Ishikawa (cell line): ENCODE results near the gene NACC2.

ENCODE experiments used
- CEBPB ChIP-seq: IDR thresholded peaks from 2 replicates; pipeline ENCODE4 v1.6.1; 2012
- CREB1 ChIP-seq: IDR thresholded peaks from 2 replicates; pipeline ENCODE4 v1.6.1; 2012; ENCODE audit warnings: low read depth
- EGR1 ChIP-seq: IDR thresholded peaks from 2 replicates; pipeline ENCODE4 v1.6.1; 2012
- EP300 ChIP-seq: IDR thresholded peaks from 2 replicates; pipeline ENCODE4 v1.6.1; 2012; ENCODE audit warnings: borderline replicate concordance
- FOXM1 ChIP-seq: IDR thresholded peaks from 2 replicates; pipeline ENCODE4 v1.6.1; 2012; ENCODE audit warnings: low read depth, borderline replicate concordance
- MAX ChIP-seq: IDR thresholded peaks from 2 replicates; pipeline ENCODE4 v1.6.1; 2012
- NFIC ChIP-seq: IDR thresholded peaks from 2 replicates; pipeline ENCODE4 v1.6.1; 2012
- RAD21 ChIP-seq: IDR thresholded peaks from 2 replicates; pipeline ENCODE4 v1.6.1; 2012; ENCODE audit warnings: low read depth
- REST ChIP-seq: IDR thresholded peaks from 2 replicates; pipeline ENCODE4 v1.6.1; 2012; ENCODE audit warnings: low read depth, mild to moderate bottlenecking
- TAF1 ChIP-seq: IDR thresholded peaks from 2 replicates; pipeline ENCODE4 v1.6.1; 2012; ENCODE audit warnings: low read depth, mild to moderate bottlenecking
- TCF12 ChIP-seq: IDR thresholded peaks from 2 replicates; pipeline ENCODE4 v1.6.1; 2012; ENCODE audit warnings: low read depth
- TEAD4 ChIP-seq: IDR thresholded peaks from 2 replicates; pipeline ENCODE4 v1.6.1; 2012
- USF1 ChIP-seq: IDR thresholded peaks from 2 replicates; pipeline ENCODE4 v1.6.1; 2012
- YY1 ChIP-seq: IDR thresholded peaks from 2 replicates; pipeline ENCODE4 v1.6.1; 2012; ENCODE audit warnings: low read depth
- ZBTB7A ChIP-seq: IDR thresholded peaks from 2 replicates; pipeline ENCODE4 v1.6.1; 2012; ENCODE audit warnings: low read depth

Gene NACC2

DNA sequence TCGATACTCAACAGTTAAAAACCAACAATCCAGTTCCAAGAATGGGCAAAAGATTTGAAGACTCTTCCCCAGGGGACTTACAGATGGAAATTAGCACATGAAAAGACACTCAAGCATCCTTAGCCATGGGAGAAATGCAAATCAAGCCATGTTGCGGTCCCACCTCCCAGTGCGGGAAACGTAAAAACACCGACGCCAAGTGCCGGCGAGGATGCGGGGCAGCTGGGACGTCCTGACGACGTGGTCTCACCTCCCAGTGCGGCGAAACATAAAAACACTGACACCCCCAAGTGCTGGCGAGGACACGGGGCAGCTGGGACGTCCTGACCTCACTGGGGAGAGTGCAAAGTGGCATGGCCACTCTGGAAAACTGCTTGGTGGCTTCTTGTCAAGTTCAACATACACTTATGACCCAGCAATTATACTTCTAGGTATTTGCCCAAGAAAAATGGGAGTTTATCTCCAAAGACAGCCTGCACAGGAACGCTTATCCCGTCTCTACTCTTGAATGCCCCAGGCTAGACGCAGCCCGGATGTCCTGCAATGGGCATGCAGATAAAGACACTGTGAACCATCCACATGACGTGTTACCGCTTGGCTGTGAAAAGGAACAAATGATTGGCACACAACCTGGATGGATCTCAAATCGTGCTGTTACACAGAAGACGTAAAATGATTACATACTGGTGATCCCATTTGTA is 73.8 kb downstream of the NACC2 start:
- TF ChIP-seq CEBPB: no peak
- TF ChIP-seq TAF1: no peak
- TF ChIP-seq NFIC: no peak
- TF ChIP-seq REST: no peak
- no peak for TF ChIP-seq TEAD4
- TF ChIP-seq MAX: no peak
- no peak for TF ChIP-seq EP300
- no peak for TF ChIP-seq FOXM1
- no peak for TF ChIP-seq RAD21
- TF ChIP-seq CREB1: no peak
- TF ChIP-seq TCF12: no peak
- TF ChIP-seq EGR1: no peak
- TF ChIP-seq ZBTB7A: no peak
- no peak for TF ChIP-seq YY1
- no peak for TF ChIP-seq USF1

- TF ChIP-seq REST (no peak), ZBTB7A (no peak), FOXM1 (no peak), TCF12 (no peak), USF1 (no peak), RAD21 (no peak), YY1 (no peak), TEAD4 (no peak), EP300 (no peak), EGR1 (no peak), TAF1 (no peak), CREB1 (no peak), MAX (no peak), NFIC (no peak), CEBPB (no peak)
Measured at GRCh38 chr9:136020671-136021070, 74.4 kb downstream of the NACC2 start.

DNA sequence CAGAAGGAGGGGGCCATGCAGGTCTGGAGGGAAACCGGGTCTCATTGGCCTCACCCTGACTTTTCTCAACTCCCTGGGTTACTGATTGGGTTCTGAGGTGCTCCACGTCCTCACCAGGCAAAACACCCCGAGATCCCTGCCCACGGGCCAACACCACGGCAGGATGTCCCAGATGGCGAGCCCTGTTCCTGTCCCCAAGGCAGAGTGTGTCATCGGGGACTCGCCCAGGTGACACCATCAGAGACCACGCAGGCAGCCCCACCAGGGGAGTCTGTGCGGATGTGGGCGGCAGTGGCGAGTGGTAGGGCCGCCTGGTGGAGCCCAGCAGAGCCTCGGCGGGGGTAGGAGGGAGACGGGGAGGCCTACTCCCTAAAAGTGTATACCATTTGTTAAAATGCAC is 74.9 kb downstream of the NACC2 start:
- TF ChIP-seq CREB1: no peak
- no peak for TF ChIP-seq RAD21
- no peak for TF ChIP-seq CEBPB
- no peak for TF ChIP-seq TEAD4
- TF ChIP-seq EP300: no peak
- no peak for TF ChIP-seq TAF1
- TF ChIP-seq NFIC: no peak
- TF ChIP-seq YY1: no peak
- TF ChIP-seq USF1: no peak
- no peak for TF ChIP-seq MAX
- no peak for TF ChIP-seq FOXM1
- no peak for TF ChIP-seq EGR1
- TF ChIP-seq ZBTB7A: no peak
- no peak for TF ChIP-seq TCF12

GRCh38 chr9:136019681-136020060 is 75.4 kb downstream of the NACC2 start:
- TF ChIP-seq TAF1: no peak
- TF ChIP-seq CREB1: no peak
- no peak for TF ChIP-seq TCF12
- no peak for TF ChIP-seq ZBTB7A
- no peak for TF ChIP-seq CEBPB
- TF ChIP-seq TEAD4: no peak

GRCh38 chr9:136019041-136019680 is 75.9 kb downstream of the NACC2 start:
- TF ChIP-seq TAF1 (no peak), REST (no peak), MAX (no peak), ZBTB7A (no peak), TCF12 (no peak), EP300 (no peak), NFIC (no peak), CREB1 (no peak), TEAD4 (no peak), EGR1 (no peak), FOXM1 (no peak), CEBPB (no peak), RAD21 (no peak), YY1 (no peak), USF1 (no peak)
